GM12864 (cell line): ENCODE data around the gene UPK1A.
A peak's percentile ranks its signal among the peaks of the same experiment; 100 is the strongest.
"Not testable (repeated sequence)": the region's sequence is repeated elsewhere in the genome, so short reads cannot be mapped to it uniquely, and the experiment has no call there.

ENCODE experiments used
- DNase-seq: peaks from one replicate; pipeline ENCODE4 v3.0.0-alpha.2; 2011; ENCODE audit warnings: low read depth
- H3K4me3 ChIP-seq: 2 replicates; pipeline ENCODE4 v1.5.1; 2011; ENCODE audit warnings: mild to moderate bottlenecking, low read depth, low read length, control low read depth
- TF ChIP-seq, protein P1 (sequence below): IDR thresholded peaks from 2 replicates; pipeline ENCODE4 v1.5.1; 2011; ENCODE audit warnings: low read depth, mild to moderate bottlenecking, moderate library complexity, low read length, control low read depth, inconsistent platforms; ENCODE audit errors: missing control alignments

Gene UPK1A

GRCh38 chr19:35650581-35650980, 15.7 kb upstream of the UPK1A start:
- no peak for DNase-seq
- no peak overlapping the region for H3K4me3 ChIP-seq
- TF ChIP-seq, protein P1, sequence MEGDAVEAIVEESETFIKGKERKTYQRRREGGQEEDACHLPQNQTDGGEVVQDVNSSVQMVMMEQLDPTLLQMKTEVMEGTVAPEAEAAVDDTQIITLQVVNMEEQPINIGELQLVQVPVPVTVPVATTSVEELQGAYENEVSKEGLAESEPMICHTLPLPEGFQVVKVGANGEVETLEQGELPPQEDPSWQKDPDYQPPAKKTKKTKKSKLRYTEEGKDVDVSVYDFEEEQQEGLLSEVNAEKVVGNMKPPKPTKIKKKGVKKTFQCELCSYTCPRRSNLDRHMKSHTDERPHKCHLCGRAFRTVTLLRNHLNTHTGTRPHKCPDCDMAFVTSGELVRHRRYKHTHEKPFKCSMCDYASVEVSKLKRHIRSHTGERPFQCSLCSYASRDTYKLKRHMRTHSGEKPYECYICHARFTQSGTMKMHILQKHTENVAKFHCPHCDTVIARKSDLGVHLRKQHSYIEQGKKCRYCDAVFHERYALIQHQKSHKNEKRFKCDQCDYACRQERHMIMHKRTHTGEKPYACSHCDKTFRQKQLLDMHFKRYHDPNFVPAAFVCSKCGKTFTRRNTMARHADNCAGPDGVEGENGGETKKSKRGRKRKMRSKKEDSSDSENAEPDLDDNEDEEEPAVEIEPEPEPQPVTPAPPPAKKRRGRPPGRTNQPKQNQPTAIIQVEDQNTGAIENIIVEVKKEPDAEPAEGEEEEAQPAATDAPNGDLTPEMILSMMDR = no peak

DNA sequence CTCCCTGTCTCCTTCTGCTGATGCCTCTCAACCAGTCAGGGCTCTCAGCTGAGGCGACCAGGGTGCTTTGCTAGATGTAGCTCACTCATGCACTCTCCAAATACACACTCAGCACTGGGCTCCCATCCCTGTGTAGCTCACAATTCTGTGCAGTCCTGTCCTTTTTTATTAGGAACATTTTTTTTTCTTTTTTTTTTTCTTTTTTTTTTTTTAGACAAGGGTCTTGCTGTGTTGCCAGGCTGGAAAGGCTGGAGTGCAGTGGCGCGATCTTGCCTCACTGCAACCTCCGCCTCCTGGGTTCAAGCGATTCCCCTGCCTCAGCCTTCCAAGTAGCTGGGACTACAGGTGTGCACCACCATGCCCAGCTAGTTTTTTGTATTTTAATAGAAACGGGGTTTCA, 11.5 kb upstream of the UPK1A start:
- not testable (repeated sequence) for H3K4me3 ChIP-seq, DNase-seq

GRCh38 chr19:35655600-35655999, 10.7 kb upstream of the UPK1A start:
- no peak for DNase-seq
- TF ChIP-seq, protein P1 = no peak
- H3K4me3 ChIP-seq = no peak overlapping the region

DNA sequence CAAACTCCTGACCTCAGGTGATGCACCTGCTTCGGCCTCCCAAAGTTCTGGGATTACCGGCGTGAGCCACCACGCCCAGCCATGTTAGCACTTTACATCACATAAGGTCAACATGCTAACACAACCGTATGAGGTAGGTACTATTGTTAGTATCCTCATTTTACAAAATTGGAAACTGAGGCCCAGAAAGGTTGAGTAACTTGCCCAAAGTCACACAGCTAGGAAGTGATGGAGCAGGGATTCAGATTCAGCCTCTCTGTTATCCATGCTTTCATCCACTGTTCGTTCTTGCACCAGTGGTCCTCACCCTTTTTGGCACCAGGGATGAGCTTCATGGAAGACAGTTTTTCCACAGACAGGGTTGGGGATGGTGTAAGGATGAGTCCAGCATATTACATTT, 9.6 kb upstream of the UPK1A start:
- no peak overlapping the region for H3K4me3 ChIP-seq
- DNase-seq = no peak
- TF ChIP-seq, protein P1 = no peak

GRCh38 chr19:35657904-35658700, 8.2 kb upstream of the UPK1A start:
- no peak overlapping the region for H3K4me3 ChIP-seq
- TF ChIP-seq, protein P1 = peak; percentile 32
- DNase-seq = no peak

DNA sequence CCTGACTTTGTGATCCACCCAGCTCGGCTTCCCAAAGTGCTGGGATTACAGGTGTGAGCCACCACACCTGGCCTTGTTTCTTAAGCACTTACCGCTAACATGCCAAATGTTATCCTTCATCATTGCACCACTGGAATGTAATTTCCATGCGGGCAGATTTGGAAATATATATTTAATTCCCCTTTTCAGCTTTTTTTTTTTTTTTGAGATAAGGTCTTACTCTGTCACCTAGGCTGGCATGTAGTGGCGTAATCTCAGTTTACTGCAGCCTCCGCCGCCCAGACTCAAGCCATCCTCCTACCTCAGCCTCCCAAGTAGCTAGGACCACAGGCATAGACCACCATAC, 4.3 kb upstream of the UPK1A start:
- no peak for DNase-seq
- TF ChIP-seq, protein P1 = no peak
- no peak overlapping the region for H3K4me3 ChIP-seq

DNA sequence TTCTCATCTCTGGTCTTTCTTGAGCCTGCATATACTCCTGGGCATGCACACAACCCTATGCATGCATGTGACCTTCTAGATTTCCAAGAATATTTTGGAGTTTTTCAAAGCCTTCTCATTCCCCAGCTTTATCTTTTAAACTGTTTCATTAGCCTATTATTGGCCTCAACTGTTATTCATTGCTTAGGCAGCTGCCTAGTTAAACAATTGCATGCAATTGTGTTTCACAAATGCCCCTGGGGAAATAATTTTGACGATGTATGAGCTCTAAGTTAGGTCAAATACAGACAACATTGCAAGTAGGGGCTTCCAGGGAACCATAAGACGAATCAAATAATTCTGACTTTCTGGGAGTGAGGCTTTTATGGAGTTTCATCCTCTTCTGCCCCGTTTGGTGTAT, 2.3 kb upstream of the UPK1A start:
- DNase-seq = no peak
- TF ChIP-seq, protein P1 = no peak
- H3K4me3 ChIP-seq = no peak overlapping the region
